Fibroblast of peridontal ligament (primary cell): ENCODE data around the gene APOC3.

Experiments used
- DNase-seq: peaks from one replicate; pipeline ENCODE4 v3.0.0-alpha.2; 2010; ENCODE audit errors: extremely low read depth

Gene APOC3

GRCh38 chr11:116849060-116849459 lies 19.4 kb downstream of the APOC3 start:
- DNase-seq = no peak

GRCh38 chr11:116849486-116849885 lies 19.8 kb downstream of the APOC3 start:
- no peak for DNase-seq

GRCh38 chr11:116851626-116852025 lies 21.9 kb downstream of the APOC3 start:
- no peak for DNase-seq

GRCh38 chr11:116852261-116853031 lies 22.7 kb downstream of the APOC3 start:
- peak; percentile 35 for DNase-seq

GRCh38 chr11:116853461-116854073 lies 23.9 kb downstream of the APOC3 start:
- peak; percentile 82 for DNase-seq

GRCh38 chr11:116855413-116855812 lies 25.7 kb downstream of the APOC3 start:
- DNase-seq = no peak

GRCh38 chr11:116856423-116856822 lies 26.7 kb downstream of the APOC3 start:
- DNase-seq = no peak

- DNase-seq = peak; percentile 42
Measured at GRCh38 chr11:116857316-116857715, 27.6 kb downstream of the APOC3 start.

GRCh38 chr11:116857936-116858335 lies 28.2 kb downstream of the APOC3 start:
- DNase-seq = no peak

- DNase-seq = no peak
Measured at GRCh38 chr11:116859175-116859574, 29.5 kb downstream of the APOC3 start.

- no peak for DNase-seq
Measured at GRCh38 chr11:116860303-116860702, 30.6 kb downstream of the APOC3 start.

- DNase-seq = peak; percentile 50
Measured at GRCh38 chr11:116861539-116861938, 31.8 kb downstream of the APOC3 start.

GRCh38 chr11:116862185-116862584 lies 32.5 kb downstream of the APOC3 start:
- no peak for DNase-seq

GRCh38 chr11:116862951-116863350 lies 33.2 kb downstream of the APOC3 start:
- no peak for DNase-seq

- no peak for DNase-seq
Measured at GRCh38 chr11:116864531-116864930, 34.8 kb downstream of the APOC3 start.

- peak; percentile 75 for DNase-seq
Measured at GRCh38 chr11:116865696-116866095, 36.0 kb downstream of the APOC3 start.

GRCh38 chr11:116866804-116867455 lies 37.2 kb downstream of the APOC3 start:
- peak; percentile 67 for DNase-seq

GRCh38 chr11:116867619-116868018 lies 37.9 kb downstream of the APOC3 start:
- no peak for DNase-seq

- DNase-seq = no peak
Measured at GRCh38 chr11:116868066-116868465, 38.4 kb downstream of the APOC3 start.

GRCh38 chr11:116869610-116870009 lies 39.9 kb downstream of the APOC3 start:
- no peak for DNase-seq

- no peak for DNase-seq
Measured at GRCh38 chr11:116870054-116870453, 40.3 kb downstream of the APOC3 start.

GRCh38 chr11:116871248-116871647 lies 41.5 kb downstream of the APOC3 start:
- DNase-seq = peak; percentile 73

GRCh38 chr11:116873381-116873780 lies 43.7 kb downstream of the APOC3 start:
- DNase-seq = no peak
